K562 treated with DMSO at 1 percent for 4 hours (cell line): ENCODE measurements around the gene SEPHS1. TPM values are rescaled to one million over a fixed set of nuclear protein-coding genes. Genes with fewer than 3 reads are reported as not detected.

Source experiments
- total RNA-seq: library from RNA; unstranded; fragments of 300-600 nt; gene quantifications from 2 replicates; pipeline ENCODE4 v1.2.3, GENCODE V29; 2022; ENCODE audit not compliant: insufficient read depth

The SEPHS1 gene, protein sequence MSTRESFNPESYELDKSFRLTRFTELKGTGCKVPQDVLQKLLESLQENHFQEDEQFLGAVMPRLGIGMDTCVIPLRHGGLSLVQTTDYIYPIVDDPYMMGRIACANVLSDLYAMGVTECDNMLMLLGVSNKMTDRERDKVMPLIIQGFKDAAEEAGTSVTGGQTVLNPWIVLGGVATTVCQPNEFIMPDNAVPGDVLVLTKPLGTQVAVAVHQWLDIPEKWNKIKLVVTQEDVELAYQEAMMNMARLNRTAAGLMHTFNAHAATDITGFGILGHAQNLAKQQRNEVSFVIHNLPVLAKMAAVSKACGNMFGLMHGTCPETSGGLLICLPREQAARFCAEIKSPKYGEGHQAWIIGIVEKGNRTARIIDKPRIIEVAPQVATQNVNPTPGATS
- total RNA-seq: 17.4 and 30.2 TPM in 2 replicates

DNA sequence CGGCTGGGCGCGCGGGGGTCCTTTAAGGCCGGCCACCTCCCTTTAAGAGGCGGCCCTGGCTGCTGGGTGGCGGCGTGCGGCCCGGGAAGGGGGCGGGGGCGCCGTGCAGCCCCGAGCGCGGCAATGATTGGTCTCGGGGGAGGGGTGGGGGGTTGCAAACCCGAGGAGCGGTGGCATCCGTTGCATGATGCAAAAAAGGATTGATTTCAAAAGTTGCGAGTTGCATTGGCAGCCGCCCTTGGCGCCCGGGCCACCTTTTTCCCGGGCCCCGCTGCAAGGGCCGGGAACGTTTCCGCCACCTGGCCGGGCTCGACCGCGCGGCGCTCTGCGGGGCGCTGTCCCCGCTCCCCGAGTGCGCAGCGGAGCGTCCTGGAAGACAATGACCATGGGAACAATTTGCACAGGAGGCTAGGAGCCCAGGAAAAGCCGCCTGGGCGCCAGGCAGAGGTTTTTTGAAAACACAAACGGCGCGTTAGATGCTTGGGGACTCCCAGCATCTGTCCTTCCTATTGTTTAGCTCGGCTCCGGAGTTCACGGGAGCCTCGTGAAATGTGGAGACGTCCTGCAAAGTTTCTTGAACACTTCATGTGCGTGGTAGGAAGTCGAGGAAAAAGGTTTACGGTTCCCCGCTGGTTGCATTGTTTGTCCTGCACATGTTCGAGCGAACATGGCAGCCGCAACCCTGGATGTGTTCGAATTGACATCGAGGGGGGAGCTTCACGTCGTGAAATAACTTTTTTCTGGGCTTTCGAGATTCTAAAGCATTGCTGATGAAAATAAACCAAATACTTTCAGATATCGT lies at the start of gene SEPHS1:
SEPHS1 (minus strand) TSS at position 78 of the 802 bp plus-strand sequence. CDS start 3,343 bp downstream, outside the sequence.

DNA sequence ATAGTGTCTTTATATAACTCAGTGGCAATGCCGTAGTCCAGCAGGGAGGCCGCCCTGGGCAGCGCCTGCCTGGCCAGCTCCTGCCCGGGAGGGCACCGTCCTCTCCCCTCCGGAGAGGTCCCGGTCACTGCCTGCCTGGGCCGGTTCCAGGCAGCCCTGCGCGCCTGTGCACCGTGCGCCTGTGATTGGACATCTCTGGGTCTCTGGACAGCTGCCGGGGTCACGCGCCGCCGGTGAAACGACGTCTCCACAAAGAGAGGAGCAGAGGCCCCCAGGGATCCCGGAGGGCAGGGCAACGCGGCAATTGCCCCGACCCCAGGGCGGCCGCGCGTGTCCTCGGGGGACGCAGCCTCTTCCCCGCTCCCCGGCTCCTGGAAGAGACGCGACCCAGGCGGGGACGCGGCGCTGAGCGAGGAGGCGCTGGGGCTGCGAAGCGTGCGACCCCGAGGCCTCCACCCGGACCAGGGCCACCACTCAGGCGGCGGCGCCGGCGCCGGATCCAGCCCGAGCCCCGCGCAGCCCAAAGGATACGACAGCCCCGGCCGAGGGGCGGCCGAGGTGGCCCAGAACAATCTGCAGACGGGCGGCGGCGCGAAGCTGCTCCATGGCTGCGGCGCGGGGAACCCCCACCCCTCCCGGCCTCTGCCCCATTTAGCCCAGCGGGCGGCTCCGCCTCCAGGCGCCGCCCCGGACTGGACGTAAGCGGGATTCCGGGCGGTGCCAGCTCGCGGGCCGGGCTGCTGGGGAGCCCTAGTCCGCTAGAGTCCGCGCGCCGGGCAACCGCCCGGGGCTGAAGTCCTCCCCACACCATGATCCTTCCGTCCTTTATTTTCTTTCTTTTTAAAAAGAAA lies 48.4 kb downstream of the SEPHS1 start, which contains the start of gene PHYH:
PHYH (minus strand) TSS at position 628 of the 851 bp plus-strand sequence; CDS start at position 606, 22 bp downstream.

Other genes with a start within 250 kb of the SEPHS1 start
- gene OPTN, start 248.1 kb downstream of the SEPHS1 start, total RNA-seq: 20.6 and 22.8 TPM in 2 replicates
- 12.2 and 14.1 TPM in 2 replicates for gene MCM10, start 186.7 kb downstream of the SEPHS1 start, total RNA-seq
- gene UCMA, start 113.9 kb downstream of the SEPHS1 start, total RNA-seq: not detected in 2 replicates
- 6.8 and 7.0 TPM in 2 replicates for gene PHYH, start 48.2 kb downstream of the SEPHS1 start, total RNA-seq
- gene BEND7, start 180.7 kb upstream of the SEPHS1 start, total RNA-seq: 4.1 and 6.6 TPM in 2 replicates
- gene PRPF18, start 238.7 kb upstream of the SEPHS1 start, total RNA-seq: 6.3 and 8.0 TPM in 2 replicates